ENCODE results near the gene RFX8. TPM values are rescaled to one million over a fixed set of nuclear protein-coding genes. Genes with fewer than 3 reads are reported as not detected.

Gene RFX8
- total RNA-seq, 4 donors from 2014 or later, result 0.91 TPM; not detected in 3

GRCh38 chr2:101418460-101419095 lies 56.3 kb downstream of the RFX8 start:
- Histone ChIP-seq H3K9me3 (no peaks in the 10 kb centered on the region), H3K27ac (replicated peaks in 1 of 4) (no peak overlapping the region), H3K4me3 (no peak overlapping the region), H3K4me1 (peaks cover 0 to 6% (median 0%) of the 10 kb centered on the region in 4 donors), H3K27me3 (peaks cover 0 to 9% (median 0%) of the 10 kb centered on the region in 4 donors), H3K36me3 (no peaks in the 10 kb centered on the region)
- WGBS, result 49% methylated on average over 12 of the region's 12 CpGs
- no peak for DNase-seq (ENCODE audit: extremely low spot score)
- intact Hi-C loops (cut with DNase I), result loop anchor here (2.0 to 10.0 kb wide), 2 partner anchors 276 to 412 kb away; partner anchors contain the start of gene MAP4K4
- TF ChIP-seq POLR2A (IDR thresholded peaks at IDR 0.05; ENCODE audit: low read depth), result no peak
- TF ChIP-seq EP300 (IDR thresholded peaks at IDR 0.05), result no peak
- TF ChIP-seq CTCF (IDR thresholded peaks at IDR 0.05), result no peak
- TF ChIP-seq POLR2AphosphoS5 (IDR thresholded peaks at IDR 0.05), result no peak

GRCh38 chr2:101416609-101417008 lies 58.3 kb downstream of the RFX8 start:
- WGBS, result 88% methylated on average over 5 of the region's 5 CpGs
- Histone ChIP-seq H3K36me3 (no peaks in the 10 kb centered on the region), H3K4me3 (no peak overlapping the region), H3K9me3 (no peaks in the 10 kb centered on the region), H3K27me3 (peaks cover 0 to 9% (median 0%) of the 10 kb centered on the region in 4 donors), H3K4me1 (peaks cover 0 to 6% (median 0%) of the 10 kb centered on the region in 4 donors), H3K27ac (replicated peaks in 1 of 4) (no peak overlapping the region)
- TF ChIP-seq CTCF (IDR thresholded peaks at IDR 0.05) (no peak), POLR2A (IDR thresholded peaks at IDR 0.05; ENCODE audit: low read depth) (no peak), EP300 (IDR thresholded peaks at IDR 0.05) (no peak), POLR2AphosphoS5 (IDR thresholded peaks at IDR 0.05) (no peak)
- DNase-seq (ENCODE audit: extremely low spot score), result no peak
- intact Hi-C loops (cut with DNase I), result loop anchor here (10.0 kb wide), 1 partner anchor 278 kb away; the partner anchor contains the start of gene MAP4K4

GRCh38 chr2:101415884-101416283 lies 59.0 kb downstream of the RFX8 start:
- Histone ChIP-seq H3K27ac (replicated peaks in 1 of 4) (no peak overlapping the region), H3K4me3 (no peak overlapping the region), H3K36me3 (no peaks in the 10 kb centered on the region), H3K27me3 (peaks cover 0 to 9% (median 0%) of the 10 kb centered on the region in 4 donors), H3K4me1 (peaks cover 0 to 6% (median 0%) of the 10 kb centered on the region in 4 donors), H3K9me3 (no peaks in the 10 kb centered on the region)
- intact Hi-C loops (cut with DNase I), result loop anchor here (10.0 kb wide), 1 partner anchor 279 kb away; the partner anchor contains the start of gene MAP4K4
- TF ChIP-seq POLR2A (IDR thresholded peaks at IDR 0.05; ENCODE audit: low read depth) (no peak), EP300 (IDR thresholded peaks at IDR 0.05) (no peak), CTCF (IDR thresholded peaks at IDR 0.05) (no peak), POLR2AphosphoS5 (IDR thresholded peaks at IDR 0.05) (no peak)
- 92% methylated on average over 3 of the region's 3 CpGs for WGBS
- no peak for DNase-seq (ENCODE audit: extremely low spot score)

GRCh38 chr2:101415220-101415619 lies 59.7 kb downstream of the RFX8 start:
- no peaks in the 10 kb centered on the region for H3K9me3 ChIP-seq
- intact Hi-C loops (cut with DNase I), result loop anchor here (10.0 kb wide), 1 partner anchor 280 kb away; the partner anchor contains the start of gene MAP4K4

More at GRCh38 chr2:101415220-101415619, 59.7 kb downstream of the RFX8 start:
- TF ChIP-seq POLR2AphosphoS5 (IDR thresholded peaks at IDR 0.05) (no peak), CTCF (IDR thresholded peaks at IDR 0.05) (no peak), POLR2A (IDR thresholded peaks at IDR 0.05; ENCODE audit: low read depth) (no peak), EP300 (IDR thresholded peaks at IDR 0.05) (no peak)
- H3K27me3 ChIP-seq, result peaks cover 0 to 9% (median 0%) of the 10 kb centered on the region in 4 donors
- H3K4me3 ChIP-seq, result no peak overlapping the region
- H3K27ac ChIP-seq (replicated peaks in 1 of 4), result no peak overlapping the region
- no peaks in the 10 kb centered on the region for H3K36me3 ChIP-seq
- no peak for DNase-seq (ENCODE audit: extremely low spot score)
- 88% methylated on average over 2 of the region's 2 CpGs for WGBS
- peaks cover 0 to 6% (median 0%) of the 10 kb centered on the region in 4 donors for H3K4me1 ChIP-seq

Measured in esophagus muscularis mucosa (tissue), 4 donors.